DOHH2 (cell line): ENCODE results near the gene KCNK17.

ENCODE experiments used
- EZH2phosphoT487 ChIP-seq: fragments of 200-600 bp; sonication (generic); IDR thresholded peaks from 2 replicates; pipeline ENCODE4 v1.6.1; 2017; ENCODE audit warnings: borderline replicate concordance, mild to moderate bottlenecking, antibody characterized with exemption, low read length, moderate library complexity, mixed read lengths
- TF ChIP-seq, protein P1 (sequence below): fragments of 200-600 bp; sonication (generic); IDR thresholded peaks from one replicate; pipeline ENCODE4 v1.5.1; 2014; ENCODE audit warnings: antibody characterized with exemption, mild to moderate bottlenecking, low read depth, low read length; ENCODE audit not compliant: poor library complexity, severe bottlenecking

DNA sequence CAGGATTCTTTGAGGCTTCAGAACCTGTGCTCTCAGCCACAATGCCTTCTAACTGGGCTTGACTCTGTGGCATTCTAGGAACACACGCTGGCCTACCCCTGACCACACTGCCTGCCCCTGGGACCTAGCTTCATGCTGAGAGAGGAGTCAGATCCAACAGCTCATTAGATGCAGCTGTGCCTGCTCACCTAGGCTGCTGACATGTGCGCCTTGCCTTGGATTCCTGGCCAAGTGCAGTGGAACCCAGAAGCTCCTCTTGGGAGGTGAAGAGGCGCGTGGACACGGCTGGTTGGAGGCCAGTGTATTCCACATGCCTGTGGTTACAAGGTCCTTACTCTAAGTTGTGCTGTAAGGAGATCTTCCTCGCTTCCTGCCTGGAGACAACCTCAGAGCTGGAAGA is 33.0 kb upstream of the KCNK17 start:
- TF ChIP-seq, protein P1, sequence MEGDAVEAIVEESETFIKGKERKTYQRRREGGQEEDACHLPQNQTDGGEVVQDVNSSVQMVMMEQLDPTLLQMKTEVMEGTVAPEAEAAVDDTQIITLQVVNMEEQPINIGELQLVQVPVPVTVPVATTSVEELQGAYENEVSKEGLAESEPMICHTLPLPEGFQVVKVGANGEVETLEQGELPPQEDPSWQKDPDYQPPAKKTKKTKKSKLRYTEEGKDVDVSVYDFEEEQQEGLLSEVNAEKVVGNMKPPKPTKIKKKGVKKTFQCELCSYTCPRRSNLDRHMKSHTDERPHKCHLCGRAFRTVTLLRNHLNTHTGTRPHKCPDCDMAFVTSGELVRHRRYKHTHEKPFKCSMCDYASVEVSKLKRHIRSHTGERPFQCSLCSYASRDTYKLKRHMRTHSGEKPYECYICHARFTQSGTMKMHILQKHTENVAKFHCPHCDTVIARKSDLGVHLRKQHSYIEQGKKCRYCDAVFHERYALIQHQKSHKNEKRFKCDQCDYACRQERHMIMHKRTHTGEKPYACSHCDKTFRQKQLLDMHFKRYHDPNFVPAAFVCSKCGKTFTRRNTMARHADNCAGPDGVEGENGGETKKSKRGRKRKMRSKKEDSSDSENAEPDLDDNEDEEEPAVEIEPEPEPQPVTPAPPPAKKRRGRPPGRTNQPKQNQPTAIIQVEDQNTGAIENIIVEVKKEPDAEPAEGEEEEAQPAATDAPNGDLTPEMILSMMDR = no peak
- TF ChIP-seq EZH2phosphoT487 = no peak
